Ecto neural progenitor cell (in vitro differentiated cells): ENCODE data around the gene LIPC.

Experiments
- DNase-seq: peaks from one replicate; pipeline ENCODE4 v3.0.0-alpha.2; 2018; ENCODE audit warnings: low spot score

Gene LIPC

GRCh38 chr15:58431221-58432149, at the start of gene LIPC:
LIPC (plus strand) TSS chr15:58431991; CDS start chr15:58432033, 42 bp downstream.
- no peak for DNase-seq

- no peak for DNase-seq
Measured at GRCh38 chr15:58383876-58384275, 47.9 kb upstream of the LIPC start.

GRCh38 chr15:58384667-58385066, 47.1 kb upstream of the LIPC start:
- DNase-seq: no peak

- no peak for DNase-seq
Measured at GRCh38 chr15:58386081-58386480, 45.7 kb upstream of the LIPC start.

- DNase-seq: no peak
Measured at GRCh38 chr15:58386641-58387040, 45.1 kb upstream of the LIPC start.

- DNase-seq: no peak
Measured at GRCh38 chr15:58387130-58387529, 44.7 kb upstream of the LIPC start.

GRCh38 chr15:58388211-58388610, 43.6 kb upstream of the LIPC start:
- DNase-seq: no peak

GRCh38 chr15:58390118-58390517, 41.7 kb upstream of the LIPC start:
- DNase-seq: no peak

- no peak for DNase-seq
Measured at GRCh38 chr15:58390655-58391054, 41.1 kb upstream of the LIPC start.

GRCh38 chr15:58391088-58391487, 40.7 kb upstream of the LIPC start:
- no peak for DNase-seq

- no peak for DNase-seq
Measured at GRCh38 chr15:58392141-58392540, 39.6 kb upstream of the LIPC start.

GRCh38 chr15:58392611-58393161, 39.1 kb upstream of the LIPC start:
- DNase-seq: no peak

GRCh38 chr15:58393241-58393662, 38.5 kb upstream of the LIPC start:
- DNase-seq: no peak

- no peak for DNase-seq
Measured at GRCh38 chr15:58396181-58396580, 35.6 kb upstream of the LIPC start.

GRCh38 chr15:58398071-58398470, 33.7 kb upstream of the LIPC start:
- no peak for DNase-seq

GRCh38 chr15:58398643-58399042, 33.1 kb upstream of the LIPC start:
- no peak for DNase-seq

GRCh38 chr15:58399739-58400138, 32.1 kb upstream of the LIPC start:
- no peak for DNase-seq

- DNase-seq: no peak
Measured at GRCh38 chr15:58401276-58401675, 30.5 kb upstream of the LIPC start.

GRCh38 chr15:58401991-58402649, 29.7 kb upstream of the LIPC start:
- DNase-seq: no peak

- no peak for DNase-seq
Measured at GRCh38 chr15:58403581-58403980, 28.2 kb upstream of the LIPC start.

GRCh38 chr15:58404020-58404419, 27.8 kb upstream of the LIPC start:
- no peak for DNase-seq

- no peak for DNase-seq
Measured at GRCh38 chr15:58404722-58405121, 27.1 kb upstream of the LIPC start.

GRCh38 chr15:58405865-58406264, 25.9 kb upstream of the LIPC start:
- DNase-seq: no peak
